NOMO-1 treated with dmso at 0.1 percent for 144 hours (cell line): ENCODE data around the gene CCDC116.

Experiments used
- DNase-seq: peaks from one replicate; lab custom pipeline; 2025; ENCODE audit not compliant: unreplicated experiment; lab: John Stamatoyannopoulos, UW

The CCDC116 gene

GRCh38 chr22:21650823-21651520 is 18.4 kb downstream of the CCDC116 start:
- no peak for DNase-seq

- no peak for DNase-seq
Measured at GRCh38 chr22:21651521-21652009, 19.0 kb downstream of the CCDC116 start.

- peak; percentile 84 for DNase-seq
Measured at GRCh38 chr22:21652010-21652546, 19.5 kb downstream of the CCDC116 start.

- DNase-seq = no peak
Measured at GRCh38 chr22:21652547-21653545, 20.3 kb downstream of the CCDC116 start.

- DNase-seq = no peak
Measured at GRCh38 chr22:21657020-21657359, 24.4 kb downstream of the CCDC116 start.

GRCh38 chr22:21657360-21658032 is 24.9 kb downstream of the CCDC116 start:
- peak; percentile 81 for DNase-seq

- DNase-seq = no peak
Measured at GRCh38 chr22:21659864-21660525, 27.4 kb downstream of the CCDC116 start.

GRCh38 chr22:21660904-21661303 is 28.3 kb downstream of the CCDC116 start:
- no peak for DNase-seq

GRCh38 chr22:21661991-21662390 is 29.4 kb downstream of the CCDC116 start:
- DNase-seq = no peak

GRCh38 chr22:21663738-21664137 is 31.2 kb downstream of the CCDC116 start:
- DNase-seq = no peak

GRCh38 chr22:21665047-21665851 is 32.7 kb downstream of the CCDC116 start:
- DNase-seq = no peak

- DNase-seq = no peak
Measured at GRCh38 chr22:21666786-21667185, 34.2 kb downstream of the CCDC116 start.

GRCh38 chr22:21669026-21669425 is 36.5 kb downstream of the CCDC116 start:
- DNase-seq = no peak

- peak; percentile 24 for DNase-seq
Measured at GRCh38 chr22:21672107-21672629, 39.6 kb downstream of the CCDC116 start.

GRCh38 chr22:21673534-21674321 is 41.2 kb downstream of the CCDC116 start:
- DNase-seq = no peak

GRCh38 chr22:21674638-21675245 is 42.2 kb downstream of the CCDC116 start:
- DNase-seq = no peak

GRCh38 chr22:21677606-21678443 is 45.3 kb downstream of the CCDC116 start:
- DNase-seq = no peak
